Kidney epithelial cell (primary cell): ENCODE measurements around the gene RXRA. TPM values are rescaled to one million over a fixed set of nuclear protein-coding genes. Genes with fewer than 3 reads are reported as not detected.

Experiments used
- DNase-seq: peaks from one replicate; pipeline ENCODE4 v3.0.0-alpha.2; 2010; ENCODE audit warnings: low read depth
- H3K27me3 ChIP-seq: 2 replicates; pipeline ENCODE4 v1.6.0; 2011; ENCODE audit warnings: low read length; ENCODE audit not compliant: control insufficient read depth, insufficient read depth
- H3K36me3 ChIP-seq: 2 replicates; pipeline ENCODE4 v1.5.1; 2011; ENCODE audit warnings: low read length; ENCODE audit not compliant: control insufficient read depth, insufficient read depth
- H3K4me3 ChIP-seq: 2 replicates; pipeline ENCODE4 v1.5.1; 2011; ENCODE audit warnings: low read depth, mild to moderate bottlenecking, control low read depth, low read length
- CTCF ChIP-seq: IDR thresholded peaks from 2 replicates; pipeline ENCODE4 v1.5.1; 2011; ENCODE audit warnings: mild to moderate bottlenecking, moderate library complexity, low read length, control low read depth, inconsistent platforms; ENCODE audit not compliant: insufficient read depth, poor library complexity, severe bottlenecking
- total RNA-seq: library from RNA; depleted of rRNA; stranded (reverse); fragments of >200 nt; gene quantifications from 2 replicates; pipeline ENCODE4 v1.2.3, GENCODE V29; 2015

Gene RXRA
- total RNA-seq, 1 donor from 2014 or later: 15.0 TPM

- no peaks in the 10 kb centered on the region for H3K36me3 ChIP-seq
- no peak for DNase-seq
- no peak for TF ChIP-seq CTCF
- H3K27me3 ChIP-seq: no peaks in the 10 kb centered on the region
- no peak overlapping the region for H3K4me3 ChIP-seq
Measured at GRCh38 chr9:134408939-134409737, 82.9 kb downstream of the RXRA start.

GRCh38 chr9:134410071-134410834, 84.0 kb downstream of the RXRA start:
- Histone ChIP-seq H3K36me3 (no peaks in the 10 kb centered on the region), H3K27me3 (no peaks in the 10 kb centered on the region), H3K4me3 (no peak overlapping the region)
- TF ChIP-seq CTCF: no peak
- no peak for DNase-seq

GRCh38 chr9:134410835-134411217, 84.6 kb downstream of the RXRA start:
- H3K4me3 ChIP-seq: no peak overlapping the region
- no peaks in the 10 kb centered on the region for H3K36me3 ChIP-seq
- no peak for TF ChIP-seq CTCF
- no peaks in the 10 kb centered on the region for H3K27me3 ChIP-seq
- no peak for DNase-seq

GRCh38 chr9:134411440-134412297, 85.4 kb downstream of the RXRA start:
- Histone ChIP-seq H3K36me3 (no peaks in the 10 kb centered on the region), H3K4me3 (no peak overlapping the region), H3K27me3 (no peaks in the 10 kb centered on the region)
- no peak for TF ChIP-seq CTCF
- no peak for DNase-seq

GRCh38 chr9:134412298-134412711, 86.0 kb downstream of the RXRA start:
- no peaks in the 10 kb centered on the region for H3K27me3 ChIP-seq
- H3K4me3 ChIP-seq: no peak overlapping the region
- no peak for TF ChIP-seq CTCF
- DNase-seq: no peak
- H3K36me3 ChIP-seq: no peaks in the 10 kb centered on the region
